IPS DF 19.7 (cell line): ENCODE results near the gene LEPR.
"Not testable (repeated sequence)": the region's sequence is repeated elsewhere in the genome, so short reads cannot be mapped to it uniquely, and the experiment has no call there.

ENCODE experiments used
- DNase-seq: peaks from one replicate; pipeline ENCODE4 v3.0.0-alpha.2; 2013; ENCODE audit warnings: low read depth, low spot score

The LEPR gene

GRCh38 chr1:65437616-65438015 is 17.1 kb downstream of the LEPR start:
- no peak for DNase-seq

GRCh38 chr1:65440322-65440900 is 19.9 kb downstream of the LEPR start:
- no peak for DNase-seq

DNA sequence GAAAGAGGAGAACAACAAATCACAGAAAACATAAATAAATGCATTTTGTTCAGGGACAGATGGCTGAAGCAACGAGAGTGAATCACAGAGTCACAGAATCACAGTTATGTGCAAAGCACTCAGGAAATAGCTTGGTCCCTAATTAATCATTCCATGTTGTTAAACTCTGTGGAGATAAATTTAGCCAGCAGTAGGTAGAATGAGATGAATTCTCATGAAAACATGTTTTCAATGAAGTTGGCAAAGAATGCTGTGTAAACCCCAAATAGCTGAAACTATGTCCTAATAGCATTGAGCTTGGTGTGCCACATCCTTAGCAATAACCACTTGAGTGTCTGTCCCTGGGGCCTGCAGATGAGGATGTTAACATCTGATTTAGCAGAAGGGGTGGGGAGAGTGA is 20.4 kb downstream of the LEPR start:
- no peak for DNase-seq

DNA sequence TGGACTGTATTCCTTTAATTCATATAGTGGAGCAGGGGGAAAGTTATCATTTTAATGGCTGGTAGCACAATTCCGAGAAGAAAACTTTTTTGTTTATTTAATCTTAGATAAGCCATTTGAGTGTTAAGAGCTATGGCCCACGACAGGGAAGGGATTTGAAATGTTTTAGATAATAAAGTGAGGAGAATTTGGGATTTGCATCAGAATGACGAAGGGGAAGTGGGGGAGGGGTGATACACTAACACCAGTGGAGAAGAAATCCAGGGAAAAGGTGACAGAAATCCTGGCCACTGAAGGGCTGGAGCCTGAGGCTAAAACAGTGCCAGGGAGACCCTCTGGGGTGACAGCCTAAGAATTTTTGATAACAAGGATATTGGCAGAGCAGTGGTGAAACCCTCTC is 21.0 kb downstream of the LEPR start:
- no peak for DNase-seq

GRCh38 chr1:65442442-65442841 is 22.0 kb downstream of the LEPR start:
- no peak for DNase-seq

DNA sequence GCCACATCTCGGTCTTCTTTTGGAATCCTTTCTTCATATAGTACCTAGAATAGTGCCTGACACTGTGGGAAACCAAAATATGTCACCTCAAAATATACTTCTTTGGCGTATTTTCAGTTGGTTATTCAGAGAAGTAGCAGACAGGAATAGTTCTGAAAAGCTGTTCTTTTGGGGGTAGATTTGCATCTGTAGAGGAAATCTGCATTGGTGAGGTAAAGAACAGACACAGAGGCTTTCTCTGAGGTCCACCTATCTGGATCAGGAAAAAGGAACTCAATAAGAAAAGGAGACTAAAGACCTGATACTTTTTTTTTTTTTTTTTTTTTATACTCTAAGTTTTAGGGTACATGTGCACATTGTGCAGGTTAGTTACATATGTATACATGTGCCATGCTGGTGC is 23.2 kb downstream of the LEPR start:
- no peak for DNase-seq

DNA sequence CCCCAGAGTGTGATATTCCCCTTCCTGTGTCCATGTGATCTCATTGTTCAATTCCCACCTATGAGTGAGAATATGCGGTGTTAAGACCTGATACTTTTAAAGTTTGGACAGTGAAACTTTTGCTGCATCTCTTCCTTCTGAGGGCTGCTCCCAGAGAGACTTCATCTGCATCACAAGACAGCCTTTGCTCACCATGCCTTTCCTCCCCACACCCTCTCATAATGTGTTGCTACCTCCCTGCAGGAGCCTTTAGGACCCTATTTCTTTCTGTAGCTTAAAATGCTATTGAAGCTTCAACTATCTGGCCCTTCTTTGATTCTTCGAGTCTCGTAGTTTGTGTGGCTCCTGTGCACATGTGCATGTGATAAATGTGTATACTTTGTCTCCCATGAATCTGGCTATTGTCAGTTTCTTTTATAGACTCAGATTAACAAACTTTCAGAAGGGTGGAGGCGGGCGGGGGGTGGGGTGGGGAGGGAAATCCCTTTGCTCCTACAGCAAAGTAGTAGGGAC is 23.7 kb downstream of the LEPR start:
- DNase-seq, result no peak

DNA sequence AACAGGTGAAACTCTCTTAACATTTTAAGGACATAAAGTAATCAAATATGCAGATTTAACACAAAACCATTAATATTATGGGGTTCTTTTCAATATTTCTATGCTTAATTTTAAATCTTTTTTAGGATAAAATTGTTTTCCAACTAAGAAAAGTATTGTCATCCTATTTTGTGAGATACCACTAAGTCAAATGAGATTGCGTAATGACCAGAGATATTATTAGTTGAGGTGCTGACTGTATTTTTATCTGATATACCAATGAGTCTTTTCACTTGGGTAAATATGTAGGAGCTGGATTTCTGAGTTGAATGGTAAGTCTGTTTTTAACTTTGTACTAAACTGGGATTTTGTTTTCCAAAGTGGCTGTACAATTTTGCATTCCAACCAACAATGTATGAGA is 25.4 kb downstream of the LEPR start:
- no peak for DNase-seq

DNA sequence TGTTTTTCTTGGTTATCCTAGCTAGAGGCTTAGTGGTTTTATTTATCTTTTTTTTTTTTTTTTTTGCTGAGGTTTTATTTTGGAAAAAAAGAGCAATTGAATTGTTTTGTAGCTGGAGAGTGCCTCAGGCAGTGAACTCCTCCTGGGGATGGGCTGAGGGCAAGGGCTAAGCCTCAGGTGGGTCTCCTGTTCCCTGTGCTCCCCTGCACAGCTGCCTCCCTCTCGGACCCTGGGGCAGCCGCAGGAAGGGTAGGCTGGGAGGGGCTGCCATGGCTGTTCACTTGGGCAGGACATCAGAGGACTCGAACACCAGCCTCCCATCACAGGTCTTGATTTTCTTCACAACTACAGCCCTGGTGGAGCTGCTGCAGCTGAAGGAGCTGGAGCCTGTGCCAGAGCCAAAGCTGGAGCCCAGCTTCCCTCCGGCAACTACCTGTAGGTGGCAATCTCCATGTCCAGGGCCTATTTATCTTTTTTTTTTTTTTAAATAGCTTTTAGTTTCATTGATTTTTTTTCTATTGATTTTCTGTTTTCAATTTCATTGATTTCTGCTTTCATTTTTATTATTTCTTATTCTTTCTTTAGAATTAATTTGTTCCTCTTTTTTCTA is 28.9 kb downstream of the LEPR start:
- no peak for DNase-seq

- not testable (repeated sequence) for DNase-seq
These were observed 35.2 kb downstream of the LEPR start for GRCh38 chr1:65455678-65456077.

GRCh38 chr1:65456481-65456880 is 36.0 kb downstream of the LEPR start:
- no peak for DNase-seq

GRCh38 chr1:65457868-65458267 is 37.4 kb downstream of the LEPR start:
- DNase-seq, result no peak

DNA sequence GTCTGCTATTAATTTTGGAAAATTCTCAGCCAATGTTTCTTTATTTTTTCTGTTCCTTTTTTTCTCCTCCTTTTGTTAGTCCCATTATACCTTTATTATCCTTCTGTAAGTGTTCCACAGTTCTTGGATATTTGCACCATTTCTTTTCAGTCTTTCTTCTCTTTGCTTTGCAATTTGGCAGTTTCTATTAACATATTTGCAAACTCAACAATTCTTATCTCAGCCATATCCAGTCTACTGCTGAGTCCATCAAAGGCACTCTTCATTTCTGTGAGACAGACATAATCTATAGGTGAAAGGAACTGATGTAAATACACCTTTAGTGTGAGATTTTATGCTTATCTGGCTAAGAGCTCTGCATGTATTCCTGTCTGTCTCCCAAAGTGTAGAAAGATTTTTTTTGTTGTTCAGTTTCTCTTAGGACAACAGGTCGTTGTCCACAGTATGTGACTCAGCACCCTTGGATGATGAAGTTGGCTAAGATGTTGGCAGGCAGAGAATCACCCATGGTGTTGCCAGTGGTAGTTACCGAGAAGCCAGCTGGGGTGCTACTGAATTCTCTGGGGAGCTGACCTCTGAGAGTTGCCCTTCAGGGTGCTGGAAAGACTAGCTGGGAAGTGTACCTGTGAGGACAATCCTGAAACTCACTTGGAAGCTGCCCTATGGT is 38.4 kb downstream of the LEPR start:
- DNase-seq, result no peak

DNA sequence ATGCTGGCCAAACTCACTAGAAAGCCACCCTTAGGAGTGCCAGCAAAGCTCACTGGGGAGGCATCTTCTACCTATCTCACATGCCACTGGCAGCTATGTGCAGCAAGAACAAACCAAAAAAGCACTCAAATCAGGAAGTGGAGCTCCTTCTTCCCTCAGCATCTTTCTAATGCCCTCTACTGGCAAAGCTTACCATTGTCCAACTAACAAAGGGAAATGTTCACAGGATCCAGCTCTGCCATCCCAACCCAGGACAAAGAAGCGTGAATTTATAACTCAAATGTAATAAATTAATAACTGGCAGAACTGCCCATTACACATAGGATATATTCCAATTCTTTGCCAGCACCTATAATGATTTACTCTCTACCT is 38.9 kb downstream of the LEPR start:
- no peak for DNase-seq

GRCh38 chr1:65465837-65466236 is 45.4 kb downstream of the LEPR start:
- not testable (repeated sequence) for DNase-seq

DNA sequence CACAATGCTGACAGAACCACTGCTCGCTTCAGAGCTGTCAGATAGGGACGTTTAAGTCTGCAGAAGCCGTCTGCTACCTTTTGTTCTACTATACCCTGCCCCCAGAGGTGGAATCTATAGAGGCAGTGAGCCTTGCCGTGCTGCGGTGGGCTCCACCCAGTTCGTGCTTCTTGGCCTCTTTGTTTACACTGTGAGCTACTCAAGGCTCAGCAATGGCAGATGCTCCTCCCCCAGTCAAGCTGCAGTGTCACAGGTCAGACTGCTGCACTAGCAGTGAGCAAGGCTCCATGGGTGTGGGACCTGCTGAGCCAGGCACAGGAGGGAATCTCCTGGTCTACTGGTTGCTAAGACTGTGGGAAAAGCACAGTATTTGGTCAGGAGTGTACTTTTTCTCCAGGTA is 47.1 kb downstream of the LEPR start:
- peak; percentile 79 for DNase-seq

DNA sequence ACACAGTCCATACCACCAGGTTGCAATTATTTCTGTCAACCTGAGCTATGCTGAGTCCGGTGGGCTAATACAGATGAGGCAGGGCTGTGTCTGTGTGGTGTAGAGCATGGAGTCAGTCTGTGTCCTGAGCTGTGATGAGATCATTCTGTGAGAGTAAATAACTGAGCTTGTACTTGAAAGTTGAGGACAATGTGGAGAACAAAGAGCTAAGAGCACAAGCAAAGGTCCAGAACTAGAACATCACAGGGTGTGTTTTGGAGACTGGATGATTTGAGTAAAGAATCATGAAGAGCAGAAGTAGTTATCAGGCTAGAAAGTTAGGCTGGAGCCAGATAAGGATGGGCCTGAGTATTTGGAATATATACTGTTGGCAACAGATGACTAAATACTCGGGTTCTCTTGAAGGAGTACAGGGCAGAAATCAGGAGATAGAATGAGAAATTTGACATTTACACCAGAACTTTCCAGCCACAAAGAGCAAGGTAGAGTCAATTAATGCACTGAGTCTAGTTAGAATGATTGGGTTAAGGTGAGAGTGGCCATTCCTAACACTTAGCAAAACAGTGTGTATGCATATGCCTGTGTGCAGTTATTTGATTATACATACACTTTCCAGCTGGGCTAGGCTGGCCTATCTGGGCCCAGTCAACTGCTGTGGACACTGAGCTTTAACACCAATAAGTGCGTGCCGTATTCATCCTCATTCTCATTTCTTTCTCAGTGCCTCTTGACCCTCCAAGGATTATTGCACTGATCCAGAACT is 48.8 kb downstream of the LEPR start:
- DNase-seq, result no peak

- no peak for DNase-seq
These were observed 49.4 kb downstream of the LEPR start for GRCh38 chr1:65469889-65470340.
